Measurements from ENCODE around the gene GPR142. TPM values are rescaled to one million over a fixed set of nuclear protein-coding genes. Genes with fewer than 3 reads are reported as not detected.

Gene GPR142
- total RNA-seq, 2 experiments from 2014 or later: not detected

DNA sequence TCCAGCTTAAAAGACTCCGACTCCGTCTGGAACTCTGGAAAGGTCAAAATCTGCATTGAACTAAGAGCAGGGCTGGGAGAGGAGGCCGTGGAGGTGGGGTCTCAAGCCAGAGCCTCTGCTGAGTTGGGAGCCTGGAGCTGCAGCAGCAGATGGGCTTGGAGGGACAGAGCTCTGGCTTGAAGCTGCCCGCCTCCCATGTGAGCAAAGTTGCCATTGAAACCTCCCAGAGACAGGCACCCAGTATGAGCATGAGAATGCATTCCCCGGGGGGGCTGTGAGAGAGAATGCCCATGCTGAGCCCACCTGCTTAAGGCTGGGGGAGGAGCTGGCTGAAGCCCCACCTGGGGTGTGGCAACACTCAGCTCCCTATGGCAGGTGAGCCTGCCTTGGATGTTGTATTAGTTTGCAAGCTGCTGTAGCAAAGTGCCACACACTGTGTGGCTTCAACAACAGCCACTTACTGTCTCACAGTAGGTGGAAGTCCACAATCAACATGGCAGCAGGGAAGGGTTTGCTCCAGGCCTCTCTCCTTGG lies 31.7 kb upstream of the GPR142 start:
- Mint-ChIP-seq H3K9me3 (no peaks in the 10 kb centered on the region), H3K27ac (no peak overlapping the region), H3K4me1 (peaks cover 9% of the 10 kb centered on the region), H3K27me3 (peaks cover 4% of the 10 kb centered on the region), H3K4me3 (no peak overlapping the region), H3K36me3 (ENCODE audit: low read depth) (no peaks in the 10 kb centered on the region)
- no peak for DNase-seq
- ChIA-PET POLR2A (no interaction called here), CTCF (no interaction called here)

DNA sequence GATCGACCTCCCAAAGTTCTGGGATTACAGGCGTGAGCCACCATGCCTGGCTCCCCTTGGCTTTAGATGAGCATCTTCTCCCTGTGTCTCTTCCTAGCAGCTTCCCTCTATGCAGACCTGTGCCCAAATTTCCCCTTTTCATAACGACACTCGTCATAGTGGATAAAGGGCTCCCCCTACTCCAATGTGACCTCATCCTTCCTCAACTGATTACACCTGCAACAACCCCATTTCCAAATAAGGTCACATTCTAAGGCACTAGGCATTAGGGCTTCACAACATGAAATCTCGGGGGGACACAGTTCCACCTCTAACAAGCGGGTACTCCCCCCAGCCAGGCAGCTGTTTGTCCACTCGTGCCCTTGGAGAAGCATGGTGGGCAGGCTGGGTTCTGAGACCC lies 31.0 kb upstream of the GPR142 start:
- no peak for DNase-seq
- peaks cover 4% of the 10 kb centered on the region for H3K27me3 Mint-ChIP-seq
- POLR2A ChIA-PET: no interaction called here
- H3K9me3 Mint-ChIP-seq: no peaks in the 10 kb centered on the region
- H3K4me3 Mint-ChIP-seq: no peak overlapping the region
- no peaks in the 10 kb centered on the region for H3K36me3 Mint-ChIP-seq (ENCODE audit: low read depth)
- CTCF ChIA-PET: interaction anchor here (1.1 kb wide), 1 partner anchor 30 kb away, joined by 4 read pairs; no protein-coding TSS in a partner anchor
- peaks cover 9% of the 10 kb centered on the region for H3K4me1 Mint-ChIP-seq
- no peak overlapping the region for H3K27ac Mint-ChIP-seq

GRCh38 chr17:74337834-74338500 lies 29.3 kb upstream of the GPR142 start:
- CTCF ChIA-PET: interaction anchor here (0.6 kb wide), 1 partner anchor 32 kb away, joined by 4 read pairs; no protein-coding TSS in a partner anchor
- Mint-ChIP-seq H3K27me3 (peaks cover 4% of the 10 kb centered on the region), H3K4me3 (no peak overlapping the region), H3K9me3 (no peaks in the 10 kb centered on the region), H3K4me1 (peaks cover 9% of the 10 kb centered on the region), H3K36me3 (ENCODE audit: low read depth) (no peaks in the 10 kb centered on the region), H3K27ac (no peak overlapping the region)
- POLR2A ChIA-PET: no interaction called here
- DNase-seq: no peak

GRCh38 chr17:74339537-74340195 lies 27.6 kb upstream of the GPR142 start:
- H3K4me1 Mint-ChIP-seq: peaks cover 4% of the 10 kb centered on the region
- CTCF ChIA-PET: no interaction called here
- no peaks in the 10 kb centered on the region for H3K9me3 Mint-ChIP-seq
- H3K4me3 Mint-ChIP-seq: no peak overlapping the region
- H3K27me3 Mint-ChIP-seq: peaks cover 4% of the 10 kb centered on the region
- no peak overlapping the region for H3K27ac Mint-ChIP-seq
- no peaks in the 10 kb centered on the region for H3K36me3 Mint-ChIP-seq (ENCODE audit: low read depth)
- POLR2A ChIA-PET: no interaction called here
- no peak for DNase-seq

DNA sequence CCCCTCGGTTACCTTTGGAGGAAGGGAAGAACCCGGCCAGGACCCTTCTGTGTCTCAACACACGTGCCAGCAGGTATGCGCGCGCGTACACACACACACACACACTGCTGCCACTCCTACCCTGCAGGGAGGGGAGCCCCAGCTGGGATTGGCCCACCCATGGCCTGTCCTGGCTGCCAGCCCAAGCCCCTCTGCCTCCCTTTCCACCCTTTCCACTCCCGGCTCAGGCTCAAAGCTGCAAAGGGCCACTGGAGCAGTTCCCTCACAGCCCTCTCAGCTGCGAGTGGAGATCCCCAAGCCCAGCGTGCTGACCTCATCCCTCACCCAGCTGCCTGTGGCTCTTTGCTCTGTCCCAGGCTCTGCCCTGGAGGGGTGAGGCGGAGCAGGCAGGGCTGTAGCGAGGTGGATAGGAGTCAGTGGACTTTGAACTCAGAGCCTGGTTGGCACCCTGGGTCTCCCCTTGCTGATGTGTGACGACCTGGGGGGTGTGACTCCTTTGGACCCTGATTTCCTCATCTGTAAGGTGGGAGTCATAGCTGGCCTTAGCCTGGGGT lies 26.8 kb upstream of the GPR142 start:
- H3K4me1 Mint-ChIP-seq: no peaks in the 10 kb centered on the region
- no peak overlapping the region for H3K27ac Mint-ChIP-seq
- H3K36me3 Mint-ChIP-seq (ENCODE audit: low read depth): no peaks in the 10 kb centered on the region
- H3K4me3 Mint-ChIP-seq: no peak overlapping the region
- CTCF ChIA-PET: no interaction called here
- POLR2A ChIA-PET: interaction anchor here (0.6 kb wide), 2 partner anchors 11 to 167 kb away, joined by 3 read pairs; no protein-coding TSS in a partner anchor
- H3K9me3 Mint-ChIP-seq: no peaks in the 10 kb centered on the region
- H3K27me3 Mint-ChIP-seq: peaks cover 4% of the 10 kb centered on the region
- DNase-seq: no peak

DNA sequence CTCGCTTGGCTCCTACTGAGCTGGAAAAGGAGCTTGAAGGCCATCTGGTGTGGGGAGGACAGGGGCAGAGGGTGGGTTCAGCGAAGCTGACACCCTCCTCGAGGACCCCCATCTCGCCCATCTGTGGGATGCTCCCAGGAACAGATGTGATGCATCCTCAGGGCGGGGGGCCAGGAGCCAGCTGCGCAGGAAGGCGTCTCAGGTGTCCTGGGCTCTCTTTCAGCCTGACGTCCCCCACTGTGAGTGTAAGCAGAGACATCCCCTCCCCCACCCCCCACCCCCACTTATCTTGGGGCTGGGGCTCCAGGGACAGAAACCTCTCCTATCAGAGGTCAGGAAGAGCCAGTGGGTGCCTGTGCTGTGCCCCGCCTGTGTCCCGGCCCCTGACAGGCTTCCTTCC lies 25.1 kb upstream of the GPR142 start:
- H3K27ac Mint-ChIP-seq: no peak overlapping the region
- no peaks in the 10 kb centered on the region for H3K9me3 Mint-ChIP-seq
- ChIA-PET POLR2A (no interaction called here), CTCF (no interaction called here)
- no peaks in the 10 kb centered on the region for H3K36me3 Mint-ChIP-seq (ENCODE audit: low read depth)
- H3K27me3 Mint-ChIP-seq: no peaks in the 10 kb centered on the region
- no peak for DNase-seq
- H3K4me3 Mint-ChIP-seq: no peak overlapping the region
- no peaks in the 10 kb centered on the region for H3K4me1 Mint-ChIP-seq

- ChIA-PET CTCF (no interaction called here), POLR2A (no interaction called here)
- Mint-ChIP-seq H3K27me3 (no peaks in the 10 kb centered on the region), H3K4me3 (no peak overlapping the region), H3K27ac (peak overlapping the region; percentile 25), H3K4me1 (no peaks in the 10 kb centered on the region), H3K9me3 (no peaks in the 10 kb centered on the region), H3K36me3 (ENCODE audit: low read depth) (no peaks in the 10 kb centered on the region)
- DNase-seq: no peak
Observed at GRCh38 chr17:74343121-74343520, 24.2 kb upstream of the GPR142 start.

GRCh38 chr17:74343526-74344284 lies 23.6 kb upstream of the GPR142 start:
- no peaks in the 10 kb centered on the region for H3K4me1 Mint-ChIP-seq
- ChIA-PET CTCF (no interaction called here), POLR2A (no interaction called here)
- no peaks in the 10 kb centered on the region for H3K9me3 Mint-ChIP-seq
- no peaks in the 10 kb centered on the region for H3K36me3 Mint-ChIP-seq (ENCODE audit: low read depth)
- no peak overlapping the region for H3K4me3 Mint-ChIP-seq
- no peak for DNase-seq
- no peak overlapping the region for H3K27ac Mint-ChIP-seq
- H3K27me3 Mint-ChIP-seq: peaks cover 3% of the 10 kb centered on the region

- no peak overlapping the region for H3K4me3 Mint-ChIP-seq
- DNase-seq: no peak
- ChIA-PET CTCF (interaction anchor here (0.6 kb wide), 1 partner anchor 76 kb away, joined by 3 read pairs; no protein-coding TSS in a partner anchor), POLR2A (no interaction called here)
- peaks cover 6% of the 10 kb centered on the region for H3K27me3 Mint-ChIP-seq
- H3K27ac Mint-ChIP-seq: no peak overlapping the region
- H3K4me1 Mint-ChIP-seq: no peaks in the 10 kb centered on the region
- H3K9me3 Mint-ChIP-seq: no peaks in the 10 kb centered on the region
- H3K36me3 Mint-ChIP-seq (ENCODE audit: low read depth): no peaks in the 10 kb centered on the region
Observed at GRCh38 chr17:74344658-74345057, 22.6 kb upstream of the GPR142 start.

- no peaks in the 10 kb centered on the region for H3K4me1 Mint-ChIP-seq
- no peak overlapping the region for H3K4me3 Mint-ChIP-seq
- POLR2A ChIA-PET: no interaction called here
- no peaks in the 10 kb centered on the region for H3K9me3 Mint-ChIP-seq
- peaks cover 13% of the 10 kb centered on the region for H3K27me3 Mint-ChIP-seq
- H3K27ac Mint-ChIP-seq: no peak overlapping the region
- no peaks in the 10 kb centered on the region for H3K36me3 Mint-ChIP-seq (ENCODE audit: low read depth)
- no peak for DNase-seq
- CTCF ChIA-PET: interaction anchor here (0.9 to 1.4 kb wide), 3 partner anchors 13 to 23 kb away, joined by 3 to 4 read pairs (median 3); no protein-coding TSS in a partner anchor
Observed at GRCh38 chr17:74345433-74346241, 21.7 kb upstream of the GPR142 start.

- Mint-ChIP-seq H3K4me1 (no peaks in the 10 kb centered on the region), H3K27me3 (peaks cover 26% of the 10 kb centered on the region), H3K36me3 (ENCODE audit: low read depth) (no peaks in the 10 kb centered on the region), H3K4me3 (no peak overlapping the region), H3K27ac (no peak overlapping the region), H3K9me3 (no peaks in the 10 kb centered on the region)
- POLR2A ChIA-PET: interaction anchor here (0.6 kb wide), 1 partner anchor 15 kb away, joined by 3 read pairs; no protein-coding TSS in a partner anchor
- CTCF ChIA-PET: interaction anchor here (0.8 kb wide), 1 partner anchor 32 kb away, joined by 3 read pairs; no protein-coding TSS in a partner anchor
- DNase-seq: no peak
Observed at GRCh38 chr17:74347646-74348045, 19.7 kb upstream of the GPR142 start.

DNA sequence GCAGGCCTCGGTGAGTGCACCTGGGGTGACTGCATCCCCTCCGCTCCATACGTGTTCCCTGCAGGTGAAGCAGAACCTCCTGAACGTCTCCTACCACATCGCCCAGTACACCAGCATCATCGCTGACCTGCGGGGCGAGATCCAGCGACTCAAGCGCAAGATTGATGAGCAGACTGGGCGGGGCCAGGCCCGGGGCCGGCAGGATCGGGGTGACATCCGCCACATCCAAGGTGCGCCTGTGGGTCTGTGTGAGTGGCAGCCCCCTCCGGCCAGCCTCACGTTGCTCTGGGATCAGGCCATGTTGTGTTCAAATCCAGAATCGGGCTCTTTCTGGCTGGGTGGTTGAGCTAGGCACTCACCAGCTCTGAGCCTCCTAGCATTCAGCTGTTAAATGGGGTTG lies 18.2 kb upstream of the GPR142 start:
- Mint-ChIP-seq H3K27me3 (peaks cover 41% of the 10 kb centered on the region), H3K36me3 (ENCODE audit: low read depth) (no peaks in the 10 kb centered on the region), H3K27ac (no peak overlapping the region), H3K4me1 (no peaks in the 10 kb centered on the region), H3K4me3 (no peak overlapping the region), H3K9me3 (no peaks in the 10 kb centered on the region)
- CTCF ChIA-PET: interaction anchor here (1.6 kb wide), 1 partner anchor 13 kb away, joined by 6 read pairs; the partner anchor contains the start of gene BTBD17
- POLR2A ChIA-PET: no interaction called here
- DNase-seq: no peak

Measured in activated CD4-positive, alpha-beta T cell treated with anti-CD3 and anti-CD28 coated beads, Interleukin-2, amount 10 ng/mL, durations not matched to agents 7 days and 5 days (primary cell).